Erythroblast (primary cell): ENCODE measurements around the gene NUDT13.
"Not testable (repeated sequence)": the region's sequence is repeated elsewhere in the genome, so short reads cannot be mapped to it uniquely, and the experiment has no call there.

Experiments used
- GATA1 ChIP-seq: IDR thresholded peaks from 2 replicates; pipeline ENCODE4 v1.6.1; 2011; ENCODE audit warnings: low read depth, mild to moderate bottlenecking, control low read depth, low read length, moderate library complexity
- POLR2A ChIP-seq: IDR thresholded peaks from 2 replicates; pipeline ENCODE4 v1.6.1; 2011; ENCODE audit warnings: mild to moderate bottlenecking, low read length

GRCh38 chr10:73109248-73109652, 1.0 kb upstream of the NUDT13 start:
- not testable (repeated sequence) for TF ChIP-seq POLR2A, GATA1
